OCI-LY3 (cell line): ENCODE results near the gene PSME3.
"Not testable (repeated sequence)": the region's sequence is repeated elsewhere in the genome, so short reads cannot be mapped to it uniquely, and the experiment has no call there.

ENCODE experiments used
- CTCF ChIP-seq: fragments of 200-600, 300-600 bp; sonication (generic); IDR thresholded peaks from 2 replicates; pipeline ENCODE4 v1.5.1; 2014; ENCODE audit warnings: antibody characterized with exemption, low read length, low read depth
- EZH2phosphoT487 ChIP-seq: fragments of 200-600 bp; shearing (Covaris generic); IDR thresholded peaks from 2 replicates; pipeline ENCODE4 v1.6.1; 2018; ENCODE audit warnings: antibody characterized with exemption, mixed run types, low read depth

GRCh38 chr17:42851371-42852240, 18.4 kb downstream of the PSME3 start:
- TF ChIP-seq CTCF, EZH2phosphoT487: not testable (repeated sequence)
